Muscle of arm (tissue), 12 donors: ENCODE data around the gene CLIC3. TPM values are rescaled to one million over a fixed set of nuclear protein-coding genes. Genes with fewer than 3 reads are reported as not detected.
A peak's percentile ranks its signal among the peaks of the same experiment; 100 is the strongest.

Experiments used
- DNase-seq: peaks from one replicate; pipeline ENCODE4 v3.0.0-alpha.2; 2013
- polyA plus RNA-seq, 12 donors: library from polyadenylated mRNA; unstranded; fragments of 120-200 nt; gene quantifications; one replicate each; pipeline ENCODE4 v1.2.1, GENCODE V29; 2013; ENCODE audit not compliant: insufficient read length in 12 of 12

Gene CLIC3
- polyA plus RNA-seq, 12 donors, result 0.23 to 26.6 (median 0.49) TPM; not detected in 3

GRCh38 chr9:136954270-136955083 is 41.9 kb downstream of the CLIC3 start:
- no peak for DNase-seq

DNA sequence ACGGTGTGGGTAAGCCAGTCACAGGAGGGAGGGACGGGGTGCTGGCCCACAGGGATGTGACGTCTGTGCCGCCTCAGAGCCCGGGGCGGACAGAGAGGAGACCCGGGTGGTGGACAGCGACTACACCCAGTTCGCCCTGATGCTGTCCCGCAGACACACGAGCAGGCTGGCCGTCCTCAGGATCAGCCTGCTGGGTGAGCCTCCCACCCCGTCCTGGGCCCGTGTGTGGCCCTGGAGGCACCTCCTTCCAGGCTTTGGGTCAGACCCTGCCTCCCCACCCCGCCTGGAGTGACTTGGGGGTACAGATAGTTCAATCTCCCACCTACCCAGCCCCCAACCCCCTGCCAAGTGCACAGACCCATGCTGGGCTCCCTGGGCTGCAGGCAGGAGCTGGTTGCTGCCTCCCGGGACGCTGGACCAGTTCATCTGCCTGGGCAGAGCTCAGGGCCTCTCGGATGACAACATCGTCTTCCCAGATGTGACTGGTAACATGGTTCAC is 42.5 kb downstream of the CLIC3 start:
- no peak for DNase-seq

- DNase-seq, result no peak
Measured at GRCh38 chr9:136952876-136953770, 43.2 kb downstream of the CLIC3 start.

- no peak for DNase-seq
Measured at GRCh38 chr9:136952321-136952850, 44.0 kb downstream of the CLIC3 start.

GRCh38 chr9:136951541-136952320 is 44.6 kb downstream of the CLIC3 start, which contains the start of gene LCN12:
TSS of gene LCN12 (plus strand) at chr9:136952273. CDS start at chr9:136952328, 55 bp downstream.
- DNase-seq, result no peak

DNA sequence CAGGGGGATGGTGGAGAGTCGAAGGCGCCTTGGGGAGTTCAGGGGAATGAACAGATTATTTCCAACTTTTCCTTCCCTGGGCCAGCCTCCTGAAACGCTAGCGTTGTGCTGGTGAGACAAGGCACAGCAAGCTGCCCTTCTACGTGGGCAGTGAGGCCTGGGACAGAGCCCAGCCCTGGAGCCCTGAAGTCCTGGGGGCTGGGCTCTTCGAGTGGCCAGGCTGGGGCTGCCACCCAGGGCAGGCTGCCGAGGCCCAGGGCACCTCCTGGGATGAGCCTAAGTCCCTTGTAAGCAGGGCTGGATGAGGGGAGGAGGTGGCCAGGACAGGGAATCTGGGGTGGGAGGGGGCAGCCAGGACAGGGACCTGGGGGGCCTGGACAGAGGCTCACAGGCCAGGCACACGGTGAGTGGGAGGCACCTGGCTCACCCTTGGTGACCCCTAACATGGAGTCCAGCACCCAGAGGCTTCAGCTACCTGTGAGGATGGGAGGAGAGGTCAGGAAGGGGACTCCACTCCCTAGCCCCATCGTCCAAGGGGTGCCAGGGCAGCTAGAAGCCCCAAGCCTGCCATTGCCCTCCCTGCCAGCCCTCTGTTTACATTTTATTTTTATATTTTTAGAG is 45.6 kb downstream of the CLIC3 start:
- no peak for DNase-seq

GRCh38 chr9:136949817-136950655 is 46.3 kb downstream of the CLIC3 start:
- DNase-seq, result peak; percentile 80

DNA sequence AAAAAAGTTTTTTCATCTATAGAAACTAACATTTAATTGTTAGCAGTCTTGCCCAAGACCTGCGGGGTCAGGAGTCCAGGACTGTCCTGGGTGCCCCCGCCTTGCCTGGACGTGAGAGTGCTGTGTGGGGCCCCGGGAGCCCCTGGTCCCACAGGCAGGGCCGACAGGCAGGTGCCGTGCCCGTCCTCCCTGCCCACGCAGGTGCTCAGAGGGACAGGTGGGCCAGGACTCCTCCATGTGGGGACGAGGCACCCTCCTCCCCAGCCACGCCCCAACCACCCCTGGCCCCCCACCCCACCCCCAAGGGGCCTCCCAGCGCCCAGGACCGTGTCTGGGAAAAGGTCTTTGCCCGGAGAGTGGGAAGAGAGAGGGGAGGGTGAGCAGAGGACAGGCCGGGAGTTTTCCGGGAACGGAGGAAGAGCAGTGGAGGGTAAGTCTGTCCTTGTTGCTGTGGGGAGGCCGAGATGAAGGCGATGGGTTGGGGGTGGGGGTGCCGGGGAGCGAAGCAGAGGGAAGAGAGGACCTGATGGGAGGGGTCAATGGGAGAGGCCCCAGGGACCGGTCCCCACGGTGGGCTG is 47.0 kb downstream of the CLIC3 start:
- DNase-seq, result no peak

DNA sequence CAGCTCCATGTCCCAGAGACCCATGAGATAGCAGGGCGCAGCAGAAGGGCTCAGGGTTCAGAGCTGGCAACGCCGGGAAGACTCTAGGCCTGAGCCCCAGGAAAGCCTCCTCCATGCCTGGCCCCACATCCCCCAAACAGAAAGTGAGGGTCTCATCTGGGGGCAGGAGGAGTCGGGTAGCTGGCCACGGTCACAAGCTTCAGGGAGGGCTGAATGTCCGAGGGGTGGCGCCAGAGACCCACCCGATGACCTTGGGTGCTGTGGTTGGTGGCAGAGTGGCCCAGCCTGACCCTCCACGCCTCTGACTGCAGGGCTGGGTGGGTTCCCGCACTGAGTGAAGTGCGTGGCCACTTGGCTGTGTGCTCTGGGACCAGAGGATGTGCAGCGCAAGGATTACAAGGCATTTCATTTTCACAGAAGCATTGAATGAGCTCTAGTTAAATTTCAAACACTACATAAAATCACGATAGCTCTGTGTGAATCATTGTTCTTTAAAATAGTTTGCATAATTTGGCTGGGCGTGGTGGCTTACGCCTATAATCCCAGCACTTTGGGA is 48.3 kb downstream of the CLIC3 start:
- no peak for DNase-seq

DNA sequence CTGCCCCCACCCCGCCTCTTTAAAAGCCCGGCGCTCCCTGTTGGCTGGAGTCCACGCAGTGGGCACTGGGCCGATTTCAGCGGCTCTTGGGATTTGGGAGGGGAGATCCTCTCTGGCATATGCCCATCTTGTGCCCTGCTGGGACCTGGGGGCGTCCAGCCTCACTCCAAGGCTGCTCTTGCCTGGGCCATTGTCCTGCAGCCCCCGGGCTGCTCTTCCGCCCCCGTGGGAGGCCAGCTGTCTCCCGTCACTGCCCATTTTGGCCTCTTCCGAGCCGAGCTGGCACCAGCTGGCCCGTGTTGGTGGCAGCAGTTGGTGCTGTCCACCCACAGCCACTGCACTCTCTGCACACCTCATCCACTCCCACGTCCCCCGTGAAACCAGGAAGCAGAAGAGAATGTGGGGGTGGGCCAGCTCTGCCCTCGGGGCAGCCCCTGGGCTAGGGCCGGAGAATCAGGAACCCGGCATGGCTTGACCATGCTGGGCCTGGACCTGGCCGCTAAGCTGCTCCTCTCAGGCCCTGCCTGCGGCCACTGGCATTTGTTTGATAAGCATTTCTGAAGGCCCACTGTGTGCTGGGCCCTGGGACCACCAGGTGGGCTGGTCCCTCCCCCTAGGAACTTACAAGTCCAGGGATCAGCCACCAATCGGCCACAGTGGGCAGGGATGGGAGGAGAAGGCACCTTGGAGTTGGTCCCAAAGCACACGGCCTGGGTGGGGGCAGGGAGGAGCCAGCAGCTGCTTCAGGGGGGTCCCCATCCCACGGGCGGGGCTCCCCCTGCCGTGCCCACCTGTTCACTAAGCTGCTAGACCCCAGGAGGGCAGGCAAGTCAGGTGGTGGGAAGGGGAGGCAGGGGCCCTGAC is 49.1 kb downstream of the CLIC3 start:
- no peak for DNase-seq

DNA sequence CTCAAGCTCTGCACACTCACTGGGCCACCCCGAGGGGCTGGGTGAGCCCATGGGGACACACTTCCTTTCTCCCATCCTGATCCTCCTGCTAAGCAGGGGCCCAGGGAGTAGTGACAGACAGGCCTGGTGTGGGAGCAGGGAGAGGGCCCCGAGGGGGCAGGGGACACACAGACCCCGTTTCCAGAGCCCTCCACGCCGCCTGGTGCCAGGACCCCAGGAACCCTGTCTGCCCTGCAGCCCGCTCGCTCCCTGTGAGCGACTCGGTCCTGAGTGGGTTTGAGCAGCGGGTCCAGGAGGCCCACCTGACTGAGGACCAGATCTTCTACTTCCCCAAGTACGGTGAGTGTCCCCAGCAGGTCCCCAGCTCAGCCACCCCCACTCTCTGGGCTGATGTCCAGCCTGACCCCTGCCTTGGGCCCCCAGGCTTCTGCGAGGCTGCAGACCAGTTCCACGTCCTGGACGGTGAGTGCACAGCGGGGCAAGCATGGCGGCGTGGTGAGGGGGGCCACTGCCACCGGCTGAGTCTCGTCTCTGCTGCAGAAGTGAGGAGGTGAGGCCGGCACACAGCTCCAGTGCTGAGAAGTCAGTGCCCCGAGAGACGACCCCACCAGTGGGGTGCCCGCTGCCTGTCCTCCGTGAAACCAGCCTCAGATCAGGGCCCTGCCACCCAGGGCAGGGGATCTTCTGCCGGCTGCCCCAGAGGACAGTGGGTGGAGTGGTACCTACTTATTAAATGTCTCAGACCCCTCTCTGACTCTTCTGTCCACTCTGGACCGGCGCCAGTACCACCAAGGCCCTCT is 49.9 kb downstream of the CLIC3 start:
- no peak for DNase-seq

DNA sequence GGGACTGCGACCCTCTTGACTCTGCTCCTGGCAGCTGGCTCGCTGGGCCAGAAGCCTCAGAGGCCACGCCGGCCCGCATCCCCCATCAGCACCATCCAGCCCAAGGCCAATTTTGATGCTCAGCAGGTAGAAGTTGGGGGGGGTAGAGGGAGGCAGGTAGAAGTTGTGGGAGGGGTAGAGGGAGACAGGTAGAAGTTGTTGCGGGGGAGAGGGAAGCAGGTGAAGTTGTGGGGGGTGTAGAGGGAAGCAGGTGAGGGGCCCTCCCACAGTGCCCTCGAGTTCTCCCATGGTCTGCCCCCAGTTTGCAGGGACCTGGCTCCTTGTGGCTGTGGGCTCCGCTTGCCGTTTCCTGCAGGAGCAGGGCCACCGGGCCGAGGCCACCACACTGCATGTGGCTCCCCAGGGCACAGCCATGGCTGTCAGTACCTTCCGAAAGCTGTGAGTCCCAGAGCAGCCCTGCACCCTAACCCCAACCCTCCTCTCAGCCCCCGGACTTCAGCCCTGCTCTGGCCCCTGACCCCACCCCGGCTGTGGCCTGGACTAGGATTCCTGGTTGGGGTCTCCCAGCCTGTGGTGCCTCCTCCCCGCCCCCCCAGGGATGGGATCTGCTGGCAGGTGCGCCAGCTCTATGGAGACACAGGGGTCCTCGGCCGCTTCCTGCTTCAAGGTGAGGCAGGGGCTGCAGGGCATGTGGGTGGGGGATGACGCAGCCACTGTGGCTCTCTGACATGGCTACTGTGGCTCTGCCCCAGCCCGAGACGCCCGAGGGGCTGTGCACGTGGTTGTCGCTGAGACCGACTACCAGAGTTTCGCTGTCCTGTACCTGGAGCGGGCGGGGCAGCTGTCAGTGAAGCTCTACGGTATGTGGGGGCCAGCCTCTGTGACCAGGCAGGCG is 50.8 kb downstream of the CLIC3 start:
- DNase-seq, result no peak
